Astrocyte of the spinal cord (primary cell): ENCODE data around the gene ZNF366.

Experiments
- DNase-seq: peaks from one replicate; pipeline ENCODE4 v3.0.0; 2011; ENCODE audit warnings: low read depth, low spot score
- H3K4me3 ChIP-seq: 2 replicates; pipeline ENCODE4 v1.5.1; 2011; ENCODE audit warnings: low read depth, mild to moderate bottlenecking, low read length, moderate library complexity
- CTCF ChIP-seq: IDR thresholded peaks from 2 replicates; pipeline ENCODE4 v1.5.1; 2012; ENCODE audit warnings: low read depth, mild to moderate bottlenecking, low read length, inconsistent platforms
- in situ Hi-C: cut with HindIII; loops from 2 replicates; pipeline ENCODE4 v1.10.0; 2017; ENCODE audit warnings: low sequenced_read_pairs

Gene ZNF366

GRCh38 chr5:72501488-72501887, 5.7 kb downstream of the ZNF366 start:
- H3K4me3 ChIP-seq: no peak overlapping the region
- in situ Hi-C loops: no loop called here
- DNase-seq: peak; percentile 42
- no peak for TF ChIP-seq CTCF

- DNase-seq: no peak
- no peak overlapping the region for H3K4me3 ChIP-seq
- no peak for TF ChIP-seq CTCF
- in situ Hi-C loops: no loop called here
These were observed 7.5 kb downstream of the ZNF366 start for GRCh38 chr5:72499730-72500129.

GRCh38 chr5:72499090-72499489, 8.1 kb downstream of the ZNF366 start:
- DNase-seq: no peak
- TF ChIP-seq CTCF: no peak
- in situ Hi-C loops: no loop called here
- H3K4me3 ChIP-seq: no peak overlapping the region

GRCh38 chr5:72498284-72498683, 8.9 kb downstream of the ZNF366 start:
- no peak overlapping the region for H3K4me3 ChIP-seq
- TF ChIP-seq CTCF: no peak
- peak; percentile 64 for DNase-seq
- in situ Hi-C loops: no loop called here

GRCh38 chr5:72497823-72498222, 9.4 kb downstream of the ZNF366 start:
- in situ Hi-C loops: no loop called here
- no peak for TF ChIP-seq CTCF
- no peak overlapping the region for H3K4me3 ChIP-seq
- no peak for DNase-seq

GRCh38 chr5:72495410-72495809, 11.8 kb downstream of the ZNF366 start:
- no peak overlapping the region for H3K4me3 ChIP-seq
- TF ChIP-seq CTCF: no peak
- DNase-seq: no peak
- in situ Hi-C loops: no loop called here

GRCh38 chr5:72494623-72495124, 12.5 kb downstream of the ZNF366 start:
- no peak for TF ChIP-seq CTCF
- no peak overlapping the region for H3K4me3 ChIP-seq
- in situ Hi-C loops: no loop called here
- no peak for DNase-seq
